HepG2 (cell line): ENCODE measurements around the gene ATAD3C. TPM values are rescaled to one million over a fixed set of nuclear protein-coding genes. Genes with fewer than 3 reads are reported as not detected.

ENCODE experiments used
- FOXA3 ChIP-seq: IDR thresholded peaks from 2 replicates; pipeline ENCODE4 v1.6.1; 2016; ENCODE audit warnings: missing genetic modification reagents, missing compliant biosample characterization
- FOXO1 ChIP-seq: sonication (generic); formaldehyde crosslinking; IDR thresholded peaks from 2 replicates; pipeline ENCODE4 v1.4.0; 2020; ENCODE audit warnings: missing genetic modification reagents
- HDAC6 ChIP-seq: fragments of 200-600 bp; sonication (generic); IDR thresholded peaks from 2 replicates; pipeline ENCODE4 v1.7.0; 2017; ENCODE audit warnings: mild to moderate bottlenecking, antibody characterized with exemption, low read length, low read depth
- HNRNPH1 ChIP-seq: fragments of 200-400 bp; formaldehyde crosslinking; optimal IDR thresholded peaks from 2 replicates; pipeline ENCODE3; 2017; ENCODE audit warnings: mild to moderate bottlenecking, low read depth, low read length
- PBX3 ChIP-seq: sonication (generic); formaldehyde crosslinking; IDR thresholded peaks from 2 replicates; pipeline ENCODE4 v1.8.1; 2023; ENCODE audit warnings: missing genetic modification reagents, inconsistent platforms, borderline replicate concordance
- SRF ChIP-seq: IDR thresholded peaks from 2 replicates; pipeline ENCODE4 v1.6.1; 2011; ENCODE audit warnings: mild to moderate bottlenecking, low read depth, low read length, moderate library complexity
- ZBTB34 ChIP-seq: sonication (generic); formaldehyde crosslinking; IDR thresholded peaks from 2 replicates; pipeline ENCODE4 v1.8.0; 2022; ENCODE audit warnings: mild to moderate bottlenecking, missing genetic modification reagents
- ZBTB7A ChIP-seq: sonication (generic); formaldehyde crosslinking; IDR thresholded peaks from 2 replicates; pipeline ENCODE4 v1.8.0; 2022; ENCODE audit warnings: mild to moderate bottlenecking, missing genetic modification reagents
- ZFYVE20 ChIP-seq: sonication (generic); formaldehyde crosslinking; IDR thresholded peaks from 2 replicates; pipeline ENCODE4 v1.8.0; 2023; ENCODE audit warnings: low read depth, mild to moderate bottlenecking, moderate library complexity, missing genetic modification reagents, borderline replicate concordance
- ZNF235 ChIP-seq: sonication (generic); formaldehyde crosslinking; IDR thresholded peaks from 2 replicates; pipeline ENCODE4 v1.8.1; 2023; ENCODE audit warnings: mild to moderate bottlenecking, missing genetic modification reagents, borderline replicate concordance
- ZNF670 ChIP-seq: sonication (generic); formaldehyde crosslinking; IDR thresholded peaks from 2 replicates; pipeline ENCODE4 v1.8.0; 2022; ENCODE audit warnings: mild to moderate bottlenecking, missing genetic modification reagents, borderline replicate concordance
- polyA plus RNA-seq, 8 experiments: library from polyadenylated mRNA; depleted of rRNA in 3 of 8; stranded (reverse) in 7 of 8; unstranded in 1 of 8; fragments of >200 nt; fragmentation: Illumina TruSeq in 4 of 8; extraction: Trizol in 4 of 8; gene quantifications; 2 replicates each; pipeline versions ENCODE4 v1.2.1 to v1.2.3, GENCODE V29; 2011 to 2016; ENCODE audit warnings: low read depth in 4 of 8, missing spikeins in 1 of 8, mixed read lengths in 1 of 8; ENCODE audit not compliant: insufficient read depth in 1 of 8
- total RNA-seq, 5 experiments: library from RNA; depleted of rRNA; stranded (reverse); fragments of >200 nt; fragmentation: Illumina TruSeq; extraction: Trizol; gene quantifications; 2 replicates each; pipeline ENCODE4 v1.2.3, GENCODE V29; 2016; ENCODE audit warnings: low read depth in 1 of 5
- TF ChIP-seq, protein P1 (sequence below): sonication (generic); formaldehyde crosslinking; IDR thresholded peaks from 2 replicates; pipeline ENCODE4 v1.4.0; 2020; ENCODE audit warnings: missing genetic modification reagents
- TF ChIP-seq, protein P2 (sequence below): sonication (generic); formaldehyde crosslinking; IDR thresholded peaks from 2 replicates; pipeline ENCODE4 v1.8.0; 2022; ENCODE audit warnings: mild to moderate bottlenecking, missing genetic modification reagents; ENCODE audit not compliant: insufficient replicate concordance
- TF ChIP-seq, protein P3 (sequence below): sonication (generic); formaldehyde crosslinking; IDR thresholded peaks from 2 replicates; pipeline ENCODE4 v1.4.0; 2020; ENCODE audit warnings: mild to moderate bottlenecking, low read depth, missing genetic modification reagents
- TF ChIP-seq, protein P4 (sequence below): sonication (generic); formaldehyde crosslinking; IDR thresholded peaks from 2 replicates; pipeline ENCODE4; 2020; ENCODE audit warnings: missing genetic modification reagents, mild to moderate bottlenecking, borderline replicate concordance

Gene ATAD3C
- total and polyA plus RNA-seq, 2 of the 13 experiments (the other 11 are each of a cell fraction or from before 2014, with no cell fraction given): 2.4 to 3.2 TPM

- TF ChIP-seq, protein P1, sequence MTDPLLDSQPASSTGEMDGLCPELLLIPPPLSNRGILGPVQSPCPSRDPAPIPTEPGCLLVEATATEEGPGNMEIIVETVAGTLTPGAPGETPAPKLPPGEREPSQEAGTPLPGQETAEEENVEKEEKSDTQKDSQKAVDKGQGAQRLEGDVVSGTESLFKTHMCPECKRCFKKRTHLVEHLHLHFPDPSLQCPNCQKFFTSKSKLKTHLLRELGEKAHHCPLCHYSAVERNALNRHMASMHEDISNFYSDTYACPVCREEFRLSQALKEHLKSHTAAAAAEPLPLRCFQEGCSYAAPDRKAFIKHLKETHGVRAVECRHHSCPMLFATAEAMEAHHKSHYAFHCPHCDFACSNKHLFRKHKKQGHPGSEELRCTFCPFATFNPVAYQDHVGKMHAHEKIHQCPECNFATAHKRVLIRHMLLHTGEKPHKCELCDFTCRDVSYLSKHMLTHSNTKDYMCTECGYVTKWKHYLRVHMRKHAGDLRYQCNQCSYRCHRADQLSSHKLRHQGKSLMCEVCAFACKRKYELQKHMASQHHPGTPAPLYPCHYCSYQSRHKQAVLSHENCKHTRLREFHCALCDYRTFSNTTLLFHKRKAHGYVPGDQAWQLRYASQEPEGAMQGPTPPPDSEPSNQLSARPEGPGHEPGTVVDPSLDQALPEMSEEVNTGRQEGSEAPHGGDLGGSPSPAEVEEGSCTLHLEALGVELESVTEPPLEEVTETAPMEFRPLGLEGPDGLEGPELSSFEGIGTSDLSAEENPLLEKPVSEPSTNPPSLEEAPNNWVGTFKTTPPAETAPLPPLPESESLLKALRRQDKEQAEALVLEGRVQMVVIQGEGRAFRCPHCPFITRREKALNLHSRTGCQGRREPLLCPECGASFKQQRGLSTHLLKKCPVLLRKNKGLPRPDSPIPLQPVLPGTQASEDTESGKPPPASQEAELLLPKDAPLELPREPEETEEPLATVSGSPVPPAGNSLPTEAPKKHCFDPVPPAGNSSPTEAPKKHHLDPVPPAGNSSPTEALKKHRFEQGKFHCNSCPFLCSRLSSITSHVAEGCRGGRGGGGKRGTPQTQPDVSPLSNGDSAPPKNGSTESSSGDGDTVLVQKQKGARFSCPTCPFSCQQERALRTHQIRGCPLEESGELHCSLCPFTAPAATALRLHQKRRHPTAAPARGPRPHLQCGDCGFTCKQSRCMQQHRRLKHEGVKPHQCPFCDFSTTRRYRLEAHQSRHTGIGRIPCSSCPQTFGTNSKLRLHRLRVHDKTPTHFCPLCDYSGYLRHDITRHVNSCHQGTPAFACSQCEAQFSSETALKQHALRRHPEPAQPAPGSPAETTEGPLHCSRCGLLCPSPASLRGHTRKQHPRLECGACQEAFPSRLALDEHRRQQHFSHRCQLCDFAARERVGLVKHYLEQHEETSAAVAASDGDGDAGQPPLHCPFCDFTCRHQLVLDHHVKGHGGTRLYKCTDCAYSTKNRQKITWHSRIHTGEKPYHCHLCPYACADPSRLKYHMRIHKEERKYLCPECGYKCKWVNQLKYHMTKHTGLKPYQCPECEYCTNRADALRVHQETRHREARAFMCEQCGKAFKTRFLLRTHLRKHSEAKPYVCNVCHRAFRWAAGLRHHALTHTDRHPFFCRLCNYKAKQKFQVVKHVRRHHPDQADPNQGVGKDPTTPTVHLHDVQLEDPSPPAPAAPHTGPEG (CRISPR knock-in tag): 0 out of 2 replicates have a peak, but pooled peaks have one; percentile 24
- TF ChIP-seq FOXO1 (CRISPR knock-in tag) (no peak; the same call in 1 of the 2 replicates), ZFYVE20 (no peak), PBX3 (CRISPR knock-in tag) (no peak), ZBTB7A (CRISPR knock-in tag) (peak; percentile 63; the same call in 1 of the 2 replicates), ZBTB34 (no peak), SRF (no peak), HDAC6 (no peak), ZNF670 (CRISPR knock-in tag) (no peak; the same call in 1 of the 2 replicates), FOXA3 (CRISPR knock-in tag) (peak; percentile 66), ZNF235 (CRISPR knock-in tag) (no peak), HNRNPH1 (peak; percentile 89)
- TF ChIP-seq, protein P2, sequence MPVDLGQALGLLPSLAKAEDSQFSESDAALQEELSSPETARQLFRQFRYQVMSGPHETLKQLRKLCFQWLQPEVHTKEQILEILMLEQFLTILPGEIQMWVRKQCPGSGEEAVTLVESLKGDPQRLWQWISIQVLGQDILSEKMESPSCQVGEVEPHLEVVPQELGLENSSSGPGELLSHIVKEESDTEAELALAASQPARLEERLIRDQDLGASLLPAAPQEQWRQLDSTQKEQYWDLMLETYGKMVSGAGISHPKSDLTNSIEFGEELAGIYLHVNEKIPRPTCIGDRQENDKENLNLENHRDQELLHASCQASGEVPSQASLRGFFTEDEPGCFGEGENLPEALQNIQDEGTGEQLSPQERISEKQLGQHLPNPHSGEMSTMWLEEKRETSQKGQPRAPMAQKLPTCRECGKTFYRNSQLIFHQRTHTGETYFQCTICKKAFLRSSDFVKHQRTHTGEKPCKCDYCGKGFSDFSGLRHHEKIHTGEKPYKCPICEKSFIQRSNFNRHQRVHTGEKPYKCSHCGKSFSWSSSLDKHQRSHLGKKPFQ (CRISPR knock-in tag): peak; percentile 61
- TF ChIP-seq, protein P3, sequence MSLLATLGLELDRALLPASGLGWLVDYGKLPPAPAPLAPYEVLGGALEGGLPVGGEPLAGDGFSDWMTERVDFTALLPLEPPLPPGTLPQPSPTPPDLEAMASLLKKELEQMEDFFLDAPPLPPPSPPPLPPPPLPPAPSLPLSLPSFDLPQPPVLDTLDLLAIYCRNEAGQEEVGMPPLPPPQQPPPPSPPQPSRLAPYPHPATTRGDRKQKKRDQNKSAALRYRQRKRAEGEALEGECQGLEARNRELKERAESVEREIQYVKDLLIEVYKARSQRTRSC (CRISPR knock-in tag): no peak
- TF ChIP-seq, protein P4, sequence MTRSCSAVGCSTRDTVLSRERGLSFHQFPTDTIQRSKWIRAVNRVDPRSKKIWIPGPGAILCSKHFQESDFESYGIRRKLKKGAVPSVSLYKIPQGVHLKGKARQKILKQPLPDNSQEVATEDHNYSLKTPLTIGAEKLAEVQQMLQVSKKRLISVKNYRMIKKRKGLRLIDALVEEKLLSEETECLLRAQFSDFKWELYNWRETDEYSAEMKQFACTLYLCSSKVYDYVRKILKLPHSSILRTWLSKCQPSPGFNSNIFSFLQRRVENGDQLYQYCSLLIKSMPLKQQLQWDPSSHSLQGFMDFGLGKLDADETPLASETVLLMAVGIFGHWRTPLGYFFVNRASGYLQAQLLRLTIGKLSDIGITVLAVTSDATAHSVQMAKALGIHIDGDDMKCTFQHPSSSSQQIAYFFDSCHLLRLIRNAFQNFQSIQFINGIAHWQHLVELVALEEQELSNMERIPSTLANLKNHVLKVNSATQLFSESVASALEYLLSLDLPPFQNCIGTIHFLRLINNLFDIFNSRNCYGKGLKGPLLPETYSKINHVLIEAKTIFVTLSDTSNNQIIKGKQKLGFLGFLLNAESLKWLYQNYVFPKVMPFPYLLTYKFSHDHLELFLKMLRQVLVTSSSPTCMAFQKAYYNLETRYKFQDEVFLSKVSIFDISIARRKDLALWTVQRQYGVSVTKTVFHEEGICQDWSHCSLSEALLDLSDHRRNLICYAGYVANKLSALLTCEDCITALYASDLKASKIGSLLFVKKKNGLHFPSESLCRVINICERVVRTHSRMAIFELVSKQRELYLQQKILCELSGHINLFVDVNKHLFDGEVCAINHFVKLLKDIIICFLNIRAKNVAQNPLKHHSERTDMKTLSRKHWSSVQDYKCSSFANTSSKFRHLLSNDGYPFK (CRISPR knock-in tag): no peak
Observed at GRCh38 chr1:1431845-1432273, 17.6 kb upstream of the ATAD3C start (continued).
